ENCODE results near the gene KLHL40.

DNA sequence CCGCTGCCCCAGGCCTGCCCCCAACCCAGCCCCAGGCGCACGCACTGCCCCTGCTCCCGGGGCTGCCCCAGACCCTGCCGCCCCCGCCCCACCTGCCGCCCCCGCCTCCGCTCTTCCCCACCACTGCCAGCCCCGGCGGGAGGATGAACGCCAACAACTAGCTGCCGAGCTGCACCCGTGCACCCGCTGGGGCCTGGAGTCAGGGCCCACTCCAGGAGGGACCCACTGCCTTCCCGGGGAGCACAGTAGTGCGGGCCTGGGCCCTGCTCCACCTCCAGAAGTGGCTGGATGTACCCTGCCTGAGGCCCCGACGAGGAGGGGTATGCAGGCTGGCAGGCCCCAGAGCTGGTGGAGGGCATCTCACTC, 20.9 kb upstream of the KLHL40 start:
- no peak for TF ChIP-seq POLR2A (IDR thresholded peaks at IDR 0.05; ENCODE audit: low read length)
- TF ChIP-seq GATA1 (IDR thresholded peaks at IDR 0.05; ENCODE audit: low read depth, low read length), result no peak

All from erythroblast (primary cell).